HUES48 (cell line): ENCODE results near the gene TECTB.

Experiments
- H3K27ac ChIP-seq: one replicate; pipeline ENCODE4 v1.7.0; 2013; ENCODE audit warnings: low read depth, low read length, inconsistent platforms
- H3K27me3 ChIP-seq: 2 replicates; pipeline ENCODE4 v1.6.1; 2013; ENCODE audit warnings: mild to moderate bottlenecking, low read length; ENCODE audit not compliant: control insufficient read depth, insufficient read depth
- H3K36me3 ChIP-seq: 2 replicates; pipeline ENCODE4 v1.6.1; 2013; ENCODE audit warnings: low read length; ENCODE audit not compliant: control insufficient read depth, insufficient read depth
- H3K4me1 ChIP-seq: 2 replicates; pipeline ENCODE4 v1.6.1; 2013; ENCODE audit warnings: mild to moderate bottlenecking, low read length; ENCODE audit not compliant: control insufficient read depth, insufficient read depth
- H3K4me3 ChIP-seq: 2 replicates; pipeline ENCODE4 v1.5.1; 2013; ENCODE audit warnings: mild to moderate bottlenecking, low read depth, low read length
- H3K9ac ChIP-seq: 2 replicates; pipeline ENCODE4 v1.6.1; 2013; ENCODE audit warnings: mild to moderate bottlenecking, low read depth, low read length, moderate library complexity
- H3K9me3 ChIP-seq: 2 replicates; pipeline ENCODE4 v1.6.1; 2013; ENCODE audit warnings: low read length; ENCODE audit not compliant: control insufficient read depth, insufficient read depth

Gene TECTB

GRCh38 chr10:112283100-112283499 lies at the start of gene TECTB:
Gene TECTB (plus strand): TSS chr10:112283400. CDS start chr10:112283735, 335 bp downstream.
- Histone ChIP-seq H3K27ac (no peak within 1 kb of the TSS), H3K36me3 (no peaks in the 10 kb centered on the region), H3K4me1 (peaks cover 17% of the 10 kb centered on the region), H3K9me3 (no peaks in the 10 kb centered on the region), H3K4me3 (no peak within 1 kb of the TSS), H3K9ac (no peak within 1 kb of the TSS), H3K27me3 (peaks cover 9% of the 10 kb centered on the region; the same call in 1 of the 2 replicates)

GRCh38 chr10:112235141-112235540 lies 48.1 kb upstream of the TECTB start:
- Histone ChIP-seq H3K27ac (no peak overlapping the region), H3K9ac (no peak overlapping the region), H3K27me3 (no peaks in the 10 kb centered on the region), H3K9me3 (peaks cover 11% of the 10 kb centered on the region; the same call in 1 of the 2 replicates), H3K4me1 (peaks cover 8% of the 10 kb centered on the region; the same call in 1 of the 2 replicates), H3K4me3 (no peak overlapping the region), H3K36me3 (no peaks in the 10 kb centered on the region)

- Histone ChIP-seq H3K27ac (no peak overlapping the region), H3K9me3 (peaks cover 13% of the 10 kb centered on the region; the same call in 1 of the 2 replicates), H3K36me3 (no peaks in the 10 kb centered on the region), H3K27me3 (no peaks in the 10 kb centered on the region), H3K4me3 (no peak overlapping the region), H3K9ac (no peak overlapping the region), H3K4me1 (peaks cover 8% of the 10 kb centered on the region; the same call in 1 of the 2 replicates)
These were observed 47.3 kb upstream of the TECTB start for GRCh38 chr10:112235920-112236319.

DNA sequence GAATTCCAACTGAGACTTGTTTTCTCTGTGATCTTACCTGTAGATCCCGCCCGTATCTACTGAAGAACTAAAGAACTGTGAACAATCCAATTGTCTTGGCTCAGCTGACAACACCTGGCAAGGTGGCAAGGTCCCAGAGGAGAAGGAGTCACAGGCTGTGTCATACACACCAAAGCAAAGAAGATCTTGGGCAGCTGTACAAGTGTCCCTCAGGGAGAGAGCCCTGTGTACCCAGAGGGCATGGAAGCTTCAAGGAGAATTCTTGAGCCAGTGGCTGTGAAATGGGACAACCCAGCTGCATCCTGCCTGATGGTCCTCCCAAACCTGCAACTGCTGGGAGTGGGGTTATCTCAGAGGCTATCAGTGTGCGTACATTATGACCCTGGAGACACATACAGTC lies 46.7 kb upstream of the TECTB start:
- Histone ChIP-seq H3K9me3 (peaks cover 13% of the 10 kb centered on the region; the same call in 1 of the 2 replicates), H3K27ac (no peak overlapping the region), H3K27me3 (no peaks in the 10 kb centered on the region), H3K4me3 (no peak overlapping the region), H3K9ac (no peak overlapping the region), H3K4me1 (peaks cover 8% of the 10 kb centered on the region; the same call in 1 of the 2 replicates), H3K36me3 (no peaks in the 10 kb centered on the region)

DNA sequence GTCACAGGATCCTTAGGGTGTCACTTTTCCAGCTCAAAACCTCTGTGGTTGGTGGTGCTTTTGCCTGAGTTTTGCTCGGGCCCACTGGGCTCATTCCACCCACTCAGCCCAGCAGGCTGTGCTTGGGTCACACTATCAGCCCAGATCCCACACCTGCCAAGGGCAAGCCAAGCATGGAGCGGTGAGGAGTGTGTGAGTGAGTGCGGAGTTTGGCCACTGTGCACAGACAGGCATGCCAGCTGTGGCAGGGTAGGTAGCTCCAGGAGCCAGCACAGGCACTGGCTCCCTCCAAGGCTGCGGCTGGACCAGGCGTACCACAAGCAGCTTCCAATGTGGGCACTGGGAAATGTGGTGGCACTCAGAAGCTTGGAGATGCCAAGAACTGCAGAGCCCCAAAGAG lies 43.9 kb upstream of the TECTB start:
- Histone ChIP-seq H3K27ac (no peak overlapping the region), H3K9me3 (peaks cover 13% of the 10 kb centered on the region; the same call in 1 of the 2 replicates), H3K4me3 (no peak overlapping the region), H3K9ac (no peak overlapping the region), H3K27me3 (no peaks in the 10 kb centered on the region), H3K4me1 (peaks cover 8% of the 10 kb centered on the region; the same call in 1 of the 2 replicates), H3K36me3 (no peaks in the 10 kb centered on the region)

DNA sequence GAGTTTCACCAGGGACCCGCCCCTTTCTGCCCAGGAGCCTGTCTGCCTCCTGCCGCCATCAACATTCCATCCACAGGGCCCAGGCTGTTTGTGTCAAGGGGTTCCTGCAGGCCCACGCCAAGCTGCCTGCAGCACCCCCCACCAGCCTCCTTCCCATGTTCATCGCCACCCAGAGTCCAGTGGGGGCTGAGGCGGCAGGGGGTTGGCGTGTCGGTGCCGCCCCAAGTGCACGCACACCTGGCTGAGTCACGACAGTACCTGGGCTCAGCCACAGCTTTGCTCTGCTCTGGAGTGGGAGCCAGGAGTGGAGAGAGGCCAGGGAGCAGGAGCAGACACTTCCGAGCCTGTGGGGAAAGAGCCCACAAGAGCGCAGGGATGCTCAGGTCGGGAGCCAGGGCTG lies 42.8 kb upstream of the TECTB start:
- no peak overlapping the region for H3K27ac ChIP-seq

GRCh38 chr10:112241651-112242341 lies 41.4 kb upstream of the TECTB start:
- H3K4me1 ChIP-seq, result no peaks in the 10 kb centered on the region
- no peaks in the 10 kb centered on the region for H3K27me3 ChIP-seq
- no peak overlapping the region for H3K9ac ChIP-seq
- H3K9me3 ChIP-seq, result peaks cover 13% of the 10 kb centered on the region; the same call in 1 of the 2 replicates
- no peak overlapping the region for H3K27ac ChIP-seq
- no peak overlapping the region for H3K4me3 ChIP-seq
- no peaks in the 10 kb centered on the region for H3K36me3 ChIP-seq

More for the DNA sequence above, 42.8 kb upstream of the TECTB start:
- Histone ChIP-seq H3K4me1 (peaks cover 4% of the 10 kb centered on the region; the same call in 1 of the 2 replicates), H3K9ac (no peak overlapping the region), H3K27me3 (no peaks in the 10 kb centered on the region), H3K9me3 (peaks cover 13% of the 10 kb centered on the region; the same call in 1 of the 2 replicates), H3K36me3 (no peaks in the 10 kb centered on the region), H3K4me3 (no peak overlapping the region)

- Histone ChIP-seq H3K9ac (no peak overlapping the region), H3K4me1 (no peaks in the 10 kb centered on the region), H3K27me3 (no peaks in the 10 kb centered on the region)
These were observed 40.4 kb upstream of the TECTB start for GRCh38 chr10:112242769-112243168.

DNA sequence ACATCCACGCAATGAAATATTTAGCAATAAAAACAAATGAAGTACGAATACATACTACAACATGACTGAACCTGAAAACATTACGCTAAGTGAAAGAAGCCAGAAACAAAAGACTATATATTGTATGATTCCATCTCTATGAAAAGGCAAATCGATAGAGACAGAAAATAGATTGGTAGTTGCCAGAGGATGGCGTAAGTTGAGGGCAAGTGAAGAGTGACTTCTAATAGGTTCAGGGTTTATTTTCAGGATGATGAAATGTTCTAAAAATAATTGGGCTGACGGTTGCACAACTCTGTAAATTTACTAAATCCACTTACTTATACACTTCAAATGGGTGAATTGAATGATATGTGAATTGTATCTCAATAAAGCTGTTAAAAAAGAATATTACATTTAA lies 39.5 kb upstream of the TECTB start:
- Histone ChIP-seq H3K27me3 (no peaks in the 10 kb centered on the region), H3K9me3 (peaks cover 7% of the 10 kb centered on the region; the same call in 1 of the 2 replicates)

More at GRCh38 chr10:112242769-112243168, 40.4 kb upstream of the TECTB start:
- H3K9me3 ChIP-seq, result peaks cover 13% of the 10 kb centered on the region; the same call in 1 of the 2 replicates
- no peaks in the 10 kb centered on the region for H3K36me3 ChIP-seq
- H3K4me3 ChIP-seq, result no peak overlapping the region
- no peak overlapping the region for H3K27ac ChIP-seq

GRCh38 chr10:112244197-112244596 lies 39.0 kb upstream of the TECTB start:
- H3K36me3 ChIP-seq, result no peaks in the 10 kb centered on the region
- no peaks in the 10 kb centered on the region for H3K4me1 ChIP-seq
- H3K9ac ChIP-seq, result no peak overlapping the region
- H3K4me3 ChIP-seq, result no peak overlapping the region
- peaks cover 7% of the 10 kb centered on the region for H3K9me3 ChIP-seq
- no peak overlapping the region for H3K27ac ChIP-seq
- no peaks in the 10 kb centered on the region for H3K27me3 ChIP-seq

More for the DNA sequence above, 39.5 kb upstream of the TECTB start:
- no peak overlapping the region for H3K4me3 ChIP-seq
- H3K36me3 ChIP-seq, result no peaks in the 10 kb centered on the region
- no peaks in the 10 kb centered on the region for H3K4me1 ChIP-seq
- H3K27ac ChIP-seq, result no peak overlapping the region
- no peak overlapping the region for H3K9ac ChIP-seq

DNA sequence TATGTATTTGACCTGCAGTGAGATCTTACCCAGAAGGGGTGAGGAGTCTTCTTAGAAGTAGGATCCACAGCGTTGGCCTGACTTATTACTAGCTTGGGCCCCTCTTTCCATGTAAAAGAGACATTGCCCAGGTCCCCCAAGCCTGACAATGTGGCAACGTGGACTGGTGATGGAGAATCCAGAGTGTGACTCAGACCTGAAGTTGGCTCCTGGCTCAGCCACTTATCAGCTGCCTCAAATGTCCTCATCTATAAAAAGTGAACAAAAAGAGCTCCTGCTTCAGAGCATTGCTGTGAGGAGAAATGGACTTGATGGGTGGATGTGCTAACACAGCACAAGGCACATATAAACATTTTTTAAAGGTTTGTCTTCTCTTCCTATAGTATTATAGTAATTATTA lies 35.4 kb upstream of the TECTB start:
- Histone ChIP-seq H3K9me3 (peaks cover 7% of the 10 kb centered on the region), H3K27me3 (no peaks in the 10 kb centered on the region), H3K27ac (no peak overlapping the region), H3K36me3 (no peaks in the 10 kb centered on the region), H3K4me1 (no peaks in the 10 kb centered on the region), H3K9ac (no peak overlapping the region), H3K4me3 (no peak overlapping the region)
